CD4-positive, alpha-beta T cell treated with Interleukin-1 beta for 1 hour (primary cell): ENCODE measurements around the gene COL1A1.

Experiments used
- DNase-seq, 2 donors: peaks; one replicate each; pipeline ENCODE4 v3.0.0-alpha.2; 2020 to 2022

Gene COL1A1

GRCh38 chr17:50139185-50139783 is 62.1 kb downstream of the COL1A1 start:
- DNase-seq: no peak

- no peak for DNase-seq
Measured at GRCh38 chr17:50137042-50137441, 64.4 kb downstream of the COL1A1 start.

- no peak for DNase-seq
Measured at GRCh38 chr17:50136096-50136687, 65.2 kb downstream of the COL1A1 start.

- no peak for DNase-seq
Measured at GRCh38 chr17:50135316-50136095, 65.9 kb downstream of the COL1A1 start.

GRCh38 chr17:50134206-50135110 is 67.0 kb downstream of the COL1A1 start:
- DNase-seq: no peak

GRCh38 chr17:50133769-50134099 is 67.7 kb downstream of the COL1A1 start:
- DNase-seq: no peak
